SU-DHL-6 (cell line): Measurements from ENCODE around the gene PIGH.

ENCODE experiments used
- H2AFZ ChIP-seq: fragments of 200-600 bp; sonication (generic); 2 replicates; pipeline ENCODE4 v1.6.1; 2014; ENCODE audit warnings: low read depth, mild to moderate bottlenecking, moderate library complexity, mixed read lengths, antibody characterized with exemption, low read length; ENCODE audit not compliant: severe bottlenecking
- H3F3A ChIP-seq: fragments of 200-600 bp; shearing (Covaris generic); 2 replicates; pipeline ENCODE4 v1.6.0; 2016; ENCODE audit warnings: antibody characterized with exemption, mild to moderate bottlenecking; ENCODE audit not compliant: insufficient read depth
- H3K27ac ChIP-seq: fragments of 200-600 bp; sonication (generic); 2 replicates; pipeline ENCODE4 v1.5.1; 2016; ENCODE audit warnings: low read depth, mild to moderate bottlenecking, low read length, moderate library complexity, mixed read lengths
- H3K27me3 ChIP-seq: fragments of 200-600 bp; sonication (generic), shearing (Covaris generic); 2 replicates; pipeline ENCODE4 v1.6.0; 2014; ENCODE audit warnings: mild to moderate bottlenecking, low read length
- H3K36me3 ChIP-seq: fragments of 200-600 bp; sonication (generic); 2 replicates; pipeline ENCODE4 v1.6.1; 2014; ENCODE audit warnings: mild to moderate bottlenecking, low read length, mixed read lengths
- H3K4me2 ChIP-seq: fragments of 300-600, 200-600 bp; shearing (Covaris generic), sonication (generic); 2 replicates; pipeline ENCODE4 v1.6.0; 2014; ENCODE audit warnings: low read length, low read depth, mild to moderate bottlenecking; ENCODE audit not compliant: poor library complexity, severe bottlenecking
- H3K4me3 ChIP-seq: fragments of 200-600 bp; sonication (generic); 2 replicates; pipeline ENCODE4 v1.5.1; 2014; ENCODE audit warnings: antibody characterized with exemption, low read length, mild to moderate bottlenecking, mixed read lengths; ENCODE audit not compliant: insufficient read depth, poor library complexity, severe bottlenecking
- H3K79me2 ChIP-seq: fragments of 200-600 bp; sonication (generic); 2 replicates; pipeline ENCODE4 v1.6.1; 2014; ENCODE audit warnings: mild to moderate bottlenecking, low read length, moderate library complexity; ENCODE audit not compliant: insufficient read depth
- H3K9ac ChIP-seq: fragments of 200-600 bp; sonication (generic); 2 replicates; pipeline ENCODE4 v1.7.0; 2014; ENCODE audit warnings: mild to moderate bottlenecking, low read length
- H3K9me2 ChIP-seq: fragments of 200-600 bp; sonication (generic); replicated peaks from 2 replicates; pipeline ENCODE4 v1.6.1; 2014; ENCODE audit warnings: low read length; ENCODE audit not compliant: insufficient read depth
- H3K9me3 ChIP-seq: fragments of 200-600 bp; sonication (generic); 2 replicates; pipeline ENCODE4 v1.6.1; 2014; ENCODE audit warnings: low read length, mixed read lengths; ENCODE audit not compliant: insufficient read depth
- H4K20me1 ChIP-seq: fragments of 200-600 bp; sonication (generic); 2 replicates; pipeline ENCODE4 v1.6.1; 2014; ENCODE audit warnings: low read depth, mild to moderate bottlenecking, antibody characterized with exemption, low read length, moderate library complexity, mixed read lengths
- EZH2phosphoT487 ChIP-seq: fragments of 200-600 bp; sonication (generic), shearing (Covaris generic); conservative IDR thresholded peaks from 2 replicates; pipeline ENCODE4 v1.6.1; 2018; ENCODE audit warnings: mild to moderate bottlenecking, antibody characterized with exemption, low read length, moderate library complexity, mixed read lengths
- TF ChIP-seq, protein P1 (sequence below): fragments of 200-600 bp; sonication (generic); IDR thresholded peaks from one replicate; pipeline ENCODE4 v1.5.1; 2017; ENCODE audit warnings: antibody characterized with exemption, mild to moderate bottlenecking, low read length, moderate library complexity; ENCODE audit not compliant: insufficient read depth, poor library complexity, severe bottlenecking

The PIGH gene

DNA sequence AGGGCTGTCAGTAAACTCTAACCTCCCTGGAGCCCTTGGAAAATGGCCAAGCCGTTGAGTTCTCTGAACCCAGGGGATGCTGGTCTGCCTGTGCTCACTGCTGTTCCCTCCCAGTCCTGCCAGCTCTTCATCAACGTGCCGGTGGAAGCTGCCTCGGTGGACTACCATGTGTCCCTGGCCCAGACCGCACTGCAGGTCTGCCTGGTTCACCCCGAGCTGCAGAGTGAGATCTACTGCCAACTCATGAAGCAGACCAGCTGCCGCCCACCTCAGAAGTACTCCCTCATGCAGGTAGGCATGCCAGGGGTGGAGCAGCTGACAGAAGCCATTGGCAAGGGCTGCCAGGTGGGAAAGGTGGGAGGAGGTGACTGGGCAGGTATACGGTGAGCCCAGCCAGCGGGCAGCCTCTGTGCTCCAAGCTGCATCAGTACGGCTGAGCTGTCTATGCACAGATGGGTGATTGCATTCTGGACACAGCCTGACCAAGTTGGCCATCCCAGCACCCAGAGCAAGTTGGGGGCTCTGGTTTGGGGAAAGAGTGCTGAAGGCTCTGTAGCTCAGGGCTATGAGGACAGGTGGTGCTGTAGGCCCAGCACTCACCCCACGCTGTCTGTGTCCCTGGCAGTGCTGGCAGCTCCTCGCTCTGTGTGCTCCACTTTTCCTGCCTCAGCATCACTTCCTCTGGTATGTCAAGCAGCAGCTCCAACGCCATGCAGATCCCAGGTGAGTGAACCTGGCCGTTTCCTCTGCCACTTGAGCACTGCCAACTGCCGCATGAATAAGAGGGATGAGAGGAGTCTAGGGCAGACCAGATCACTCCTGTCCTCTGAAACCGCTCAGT, 21.9 kb downstream of the PIGH start:
- Histone ChIP-seq H3K4me3 (no peak overlapping the region), H3K36me3 (no peaks in the 10 kb centered on the region), H3K9me2 (no peaks in the 10 kb centered on the region), H2AFZ (no peak overlapping the region), H3F3A (no peaks in the 10 kb centered on the region), H3K27me3 (no peaks in the 10 kb centered on the region), H3K9me3 (no peaks in the 10 kb centered on the region), H4K20me1 (no peaks in the 10 kb centered on the region), H3K79me2 (no peaks in the 10 kb centered on the region), H3K27ac (no peak overlapping the region), H3K9ac (no peak overlapping the region), H3K4me2 (no peak overlapping the region)
- TF ChIP-seq, protein P1, sequence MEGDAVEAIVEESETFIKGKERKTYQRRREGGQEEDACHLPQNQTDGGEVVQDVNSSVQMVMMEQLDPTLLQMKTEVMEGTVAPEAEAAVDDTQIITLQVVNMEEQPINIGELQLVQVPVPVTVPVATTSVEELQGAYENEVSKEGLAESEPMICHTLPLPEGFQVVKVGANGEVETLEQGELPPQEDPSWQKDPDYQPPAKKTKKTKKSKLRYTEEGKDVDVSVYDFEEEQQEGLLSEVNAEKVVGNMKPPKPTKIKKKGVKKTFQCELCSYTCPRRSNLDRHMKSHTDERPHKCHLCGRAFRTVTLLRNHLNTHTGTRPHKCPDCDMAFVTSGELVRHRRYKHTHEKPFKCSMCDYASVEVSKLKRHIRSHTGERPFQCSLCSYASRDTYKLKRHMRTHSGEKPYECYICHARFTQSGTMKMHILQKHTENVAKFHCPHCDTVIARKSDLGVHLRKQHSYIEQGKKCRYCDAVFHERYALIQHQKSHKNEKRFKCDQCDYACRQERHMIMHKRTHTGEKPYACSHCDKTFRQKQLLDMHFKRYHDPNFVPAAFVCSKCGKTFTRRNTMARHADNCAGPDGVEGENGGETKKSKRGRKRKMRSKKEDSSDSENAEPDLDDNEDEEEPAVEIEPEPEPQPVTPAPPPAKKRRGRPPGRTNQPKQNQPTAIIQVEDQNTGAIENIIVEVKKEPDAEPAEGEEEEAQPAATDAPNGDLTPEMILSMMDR, result no peak
- TF ChIP-seq EZH2phosphoT487, result no peak

DNA sequence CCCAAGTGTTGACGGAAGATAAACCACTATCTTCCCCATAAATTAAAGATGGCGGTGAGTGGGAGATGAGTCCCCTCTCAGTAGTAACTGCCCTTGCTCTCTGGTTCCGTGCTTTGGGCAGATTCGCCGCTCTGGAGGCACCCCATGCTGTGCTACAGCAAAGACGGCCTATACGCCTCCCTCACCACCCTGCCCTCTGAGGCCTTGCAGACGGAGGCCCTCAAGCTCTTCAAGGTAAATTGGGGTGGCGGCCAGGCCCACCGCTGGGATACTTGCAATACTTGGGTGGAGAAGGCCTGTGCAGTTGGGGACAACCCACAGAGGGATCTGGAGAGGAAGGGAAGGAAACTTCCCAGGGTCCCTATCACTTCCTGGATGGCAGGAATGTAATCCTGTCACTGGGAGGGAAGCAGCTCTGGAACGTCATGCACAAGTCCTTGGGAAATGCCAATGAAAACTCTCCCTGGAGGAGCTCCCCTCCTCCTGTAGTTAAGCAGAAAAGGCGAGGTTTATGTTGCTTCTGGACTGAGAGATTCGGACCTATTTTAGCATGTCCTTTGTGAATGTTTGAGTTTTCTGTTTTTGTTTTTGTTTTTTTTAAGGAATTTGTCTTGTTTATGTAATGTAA, 22.8 kb downstream of the PIGH start:
- Histone ChIP-seq H3K79me2 (no peaks in the 10 kb centered on the region), H3K9me3 (no peaks in the 10 kb centered on the region), H3K27ac (no peak overlapping the region), H3K36me3 (no peaks in the 10 kb centered on the region), H3K4me3 (no peak overlapping the region), H4K20me1 (no peaks in the 10 kb centered on the region), H3K27me3 (no peaks in the 10 kb centered on the region), H3F3A (no peaks in the 10 kb centered on the region), H2AFZ (no peak overlapping the region), H3K9ac (no peak overlapping the region), H3K9me2 (no peaks in the 10 kb centered on the region), H3K4me2 (no peak overlapping the region)
- TF ChIP-seq EZH2phosphoT487, result no peak
- TF ChIP-seq, protein P1, result no peak

- H2AFZ ChIP-seq, result no peak overlapping the region
- no peaks in the 10 kb centered on the region for H3K79me2 ChIP-seq
- no peaks in the 10 kb centered on the region for H4K20me1 ChIP-seq
- H3K9me2 ChIP-seq, result no peaks in the 10 kb centered on the region
- no peak overlapping the region for H3K27ac ChIP-seq
- H3K4me2 ChIP-seq, result no peak overlapping the region
- H3K9ac ChIP-seq, result no peak overlapping the region
- H3K4me3 ChIP-seq, result no peak overlapping the region
- no peaks in the 10 kb centered on the region for H3K36me3 ChIP-seq
- H3K27me3 ChIP-seq, result no peaks in the 10 kb centered on the region
- no peaks in the 10 kb centered on the region for H3K9me3 ChIP-seq
- TF ChIP-seq EZH2phosphoT487, result no peak
- TF ChIP-seq, protein P1, result no peak
- H3F3A ChIP-seq, result no peaks in the 10 kb centered on the region
Observed at GRCh38 chr14:67576216-67576955, 23.7 kb downstream of the PIGH start.
